ENCODE results near the gene ARHGAP15.

GRCh38 chr2:143574069-143574468, 444.9 kb downstream of the ARHGAP15 start:
- TF ChIP-seq EZH2 (IDR thresholded peaks at IDR 0.05; ENCODE audit: insufficient read depth, low read length): no peak
- TF ChIP-seq CTCF (IDR thresholded peaks at IDR 0.05; ENCODE audit: insufficient read depth, low read depth, low read length): no peak
